Measurements from ENCODE around the gene SASH1.

GRCh38 chr6:148514091-148514845, 171.6 kb downstream of the SASH1 start:
- TF ChIP-seq, protein P1, sequence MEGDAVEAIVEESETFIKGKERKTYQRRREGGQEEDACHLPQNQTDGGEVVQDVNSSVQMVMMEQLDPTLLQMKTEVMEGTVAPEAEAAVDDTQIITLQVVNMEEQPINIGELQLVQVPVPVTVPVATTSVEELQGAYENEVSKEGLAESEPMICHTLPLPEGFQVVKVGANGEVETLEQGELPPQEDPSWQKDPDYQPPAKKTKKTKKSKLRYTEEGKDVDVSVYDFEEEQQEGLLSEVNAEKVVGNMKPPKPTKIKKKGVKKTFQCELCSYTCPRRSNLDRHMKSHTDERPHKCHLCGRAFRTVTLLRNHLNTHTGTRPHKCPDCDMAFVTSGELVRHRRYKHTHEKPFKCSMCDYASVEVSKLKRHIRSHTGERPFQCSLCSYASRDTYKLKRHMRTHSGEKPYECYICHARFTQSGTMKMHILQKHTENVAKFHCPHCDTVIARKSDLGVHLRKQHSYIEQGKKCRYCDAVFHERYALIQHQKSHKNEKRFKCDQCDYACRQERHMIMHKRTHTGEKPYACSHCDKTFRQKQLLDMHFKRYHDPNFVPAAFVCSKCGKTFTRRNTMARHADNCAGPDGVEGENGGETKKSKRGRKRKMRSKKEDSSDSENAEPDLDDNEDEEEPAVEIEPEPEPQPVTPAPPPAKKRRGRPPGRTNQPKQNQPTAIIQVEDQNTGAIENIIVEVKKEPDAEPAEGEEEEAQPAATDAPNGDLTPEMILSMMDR (IDR thresholded peaks at IDR 0.05; ENCODE audit: extremely low read depth in 1 of 2, insufficient read depth in 1 of 2, low read depth in 1 of 2, low read length in 2 of 2): no peak
- TF ChIP-seq POLR2A (IDR thresholded peaks at IDR 0.05; ENCODE audit: low read depth, low read length) (no peak), EZH2 (IDR thresholded peaks at IDR 0.05; ENCODE audit: borderline replicate concordance, low read depth, low read length, severe bottlenecking) (no peak), MYC (IDR thresholded peaks at IDR 0.05; ENCODE audit: low read depth, low read length) (no peak), MAX (IDR thresholded peaks at IDR 0.05; ENCODE audit: insufficient read depth, insufficient read length) (no peak), POLR2AphosphoS5 (IDR thresholded peaks at IDR 0.05; ENCODE audit: insufficient read depth, low read depth, low read length) (no peak), GATA2 (IDR thresholded peaks at IDR 0.05; ENCODE audit: insufficient read depth, insufficient read length, low read depth, low read length) (no peak), JUN (IDR thresholded peaks at IDR 0.05; ENCODE audit: borderline replicate concordance, insufficient read depth, insufficient read length, low read depth) (no peak)

Measured in endothelial cell of umbilical vein (primary cell).